Measurements from ENCODE around the gene NCEH1. TPM values are rescaled to one million over a fixed set of nuclear protein-coding genes. Genes with fewer than 3 reads are reported as not detected.

The NCEH1 gene
- total and polyA plus RNA-seq, 4 donors: 1.1 to 32.3 (median 2.5) TPM

- Histone ChIP-seq H3K4me1 (ENCODE audit: control insufficient read depth in 4 of 4, insufficient read depth in 4 of 4, low read length in 3 of 4) (peaks cover 0 to 3% (median 0%) of the 10 kb centered on the region in 4 donors), H3K9ac (ENCODE audit: low read depth in 1 of 2, low read length in 2 of 2) (no peak overlapping the region), H3K4me3 (ENCODE audit: low read depth in 1 of 3, low read length in 3 of 3) (no peak overlapping the region), H3K27ac (ENCODE audit: low read depth in 1 of 2, low read length in 2 of 2) (no peak overlapping the region), H3K9me3 (ENCODE audit: control insufficient read depth in 4 of 4, low read length in 3 of 4) (no peaks in the 10 kb centered on the region), H3K27me3 (ENCODE audit: control insufficient read depth in 4 of 4, insufficient read depth in 4 of 4, low read length in 3 of 4) (no peaks in the 10 kb centered on the region), H3K36me3 (ENCODE audit: control insufficient read depth in 4 of 4, insufficient read depth in 3 of 4, low read depth in 1 of 4, low read length in 3 of 4) (no peaks in the 10 kb centered on the region)
- TF ChIP-seq YY1 (IDR thresholded peaks at IDR 0.05) (no peak), GABPA (IDR thresholded peaks at IDR 0.05 in 1 of 2, conservative IDR thresholded peaks at IDR 0.05 in 1 of 2) (no peak), ZBTB33 (IDR thresholded peaks at IDR 0.05) (no peak), RAD21 (IDR thresholded peaks at IDR 0.05) (no peak), REST (IDR thresholded peaks at IDR 0.05) (no peak), JUND (IDR thresholded peaks at IDR 0.05) (no peak), MAX (IDR thresholded peaks at IDR 0.05) (no peak), FOXA1 (IDR thresholded peaks at IDR 0.05) (no peak), SP1 (IDR thresholded peaks at IDR 0.05) (no peak), RXRA (IDR thresholded peaks at IDR 0.05) (no peak), NR2F2 (IDR thresholded peaks at IDR 0.05) (no peak), CTCF (IDR thresholded peaks at IDR 0.05; ENCODE audit: low read depth, low read length, missing input control) (no peak), FOXA2 (IDR thresholded peaks at IDR 0.05) (no peak), EGR1 (IDR thresholded peaks at IDR 0.05; ENCODE audit: low read depth in 2 of 2) (no peak), HNF4G (IDR thresholded peaks at IDR 0.05) (no peak)
- WGBS: 89% methylated on average over 1 of the region's 1 CpG
- no peak for DNase-seq (ENCODE audit: low spot score)
Observed at GRCh38 chr3:172690936-172691335, 19.9 kb downstream of the NCEH1 start.

GRCh38 chr3:172688588-172688987, 22.3 kb downstream of the NCEH1 start:
- Histone ChIP-seq H3K36me3 (ENCODE audit: control insufficient read depth in 4 of 4, insufficient read depth in 3 of 4, low read depth in 1 of 4, low read length in 3 of 4) (no peaks in the 10 kb centered on the region), H3K27me3 (ENCODE audit: control insufficient read depth in 4 of 4, insufficient read depth in 4 of 4, low read length in 3 of 4) (no peaks in the 10 kb centered on the region), H3K9ac (ENCODE audit: low read depth in 1 of 2, low read length in 2 of 2) (no peak overlapping the region), H3K4me3 (ENCODE audit: low read depth in 1 of 3, low read length in 3 of 3) (no peak overlapping the region), H3K27ac (ENCODE audit: low read depth in 1 of 2, low read length in 2 of 2) (no peak overlapping the region), H3K4me1 (ENCODE audit: control insufficient read depth in 4 of 4, insufficient read depth in 4 of 4, low read length in 3 of 4) (peaks cover 0 to 3% (median 0%) of the 10 kb centered on the region in 4 donors), H3K9me3 (ENCODE audit: control insufficient read depth in 4 of 4, low read length in 3 of 4) (no peaks in the 10 kb centered on the region)
- 71% methylated on average over 4 of the region's 4 CpGs for WGBS
- DNase-seq (ENCODE audit: low spot score): no peak
- TF ChIP-seq HNF4G (IDR thresholded peaks at IDR 0.05): no peak
- no peak for TF ChIP-seq MAX (IDR thresholded peaks at IDR 0.05)
- TF ChIP-seq CTCF (IDR thresholded peaks at IDR 0.05; ENCODE audit: low read depth, low read length, missing input control): no peak
- no peak for TF ChIP-seq EGR1 (IDR thresholded peaks at IDR 0.05; ENCODE audit: low read depth in 2 of 2)
- no peak for TF ChIP-seq RAD21 (IDR thresholded peaks at IDR 0.05)
- TF ChIP-seq JUND (IDR thresholded peaks at IDR 0.05): no peak
- no peak for TF ChIP-seq ZBTB33 (IDR thresholded peaks at IDR 0.05)
- TF ChIP-seq FOXA2 (IDR thresholded peaks at IDR 0.05): no peak
- TF ChIP-seq REST (IDR thresholded peaks at IDR 0.05): no peak

Data from liver (tissue), 9 donors.